ENCODE results near the gene ZKSCAN8.
"Not testable (repeated sequence)": the region's sequence is repeated elsewhere in the genome, so short reads cannot be mapped to it uniquely, and the experiment has no call there.

ZKSCAN8 gene

DNA sequence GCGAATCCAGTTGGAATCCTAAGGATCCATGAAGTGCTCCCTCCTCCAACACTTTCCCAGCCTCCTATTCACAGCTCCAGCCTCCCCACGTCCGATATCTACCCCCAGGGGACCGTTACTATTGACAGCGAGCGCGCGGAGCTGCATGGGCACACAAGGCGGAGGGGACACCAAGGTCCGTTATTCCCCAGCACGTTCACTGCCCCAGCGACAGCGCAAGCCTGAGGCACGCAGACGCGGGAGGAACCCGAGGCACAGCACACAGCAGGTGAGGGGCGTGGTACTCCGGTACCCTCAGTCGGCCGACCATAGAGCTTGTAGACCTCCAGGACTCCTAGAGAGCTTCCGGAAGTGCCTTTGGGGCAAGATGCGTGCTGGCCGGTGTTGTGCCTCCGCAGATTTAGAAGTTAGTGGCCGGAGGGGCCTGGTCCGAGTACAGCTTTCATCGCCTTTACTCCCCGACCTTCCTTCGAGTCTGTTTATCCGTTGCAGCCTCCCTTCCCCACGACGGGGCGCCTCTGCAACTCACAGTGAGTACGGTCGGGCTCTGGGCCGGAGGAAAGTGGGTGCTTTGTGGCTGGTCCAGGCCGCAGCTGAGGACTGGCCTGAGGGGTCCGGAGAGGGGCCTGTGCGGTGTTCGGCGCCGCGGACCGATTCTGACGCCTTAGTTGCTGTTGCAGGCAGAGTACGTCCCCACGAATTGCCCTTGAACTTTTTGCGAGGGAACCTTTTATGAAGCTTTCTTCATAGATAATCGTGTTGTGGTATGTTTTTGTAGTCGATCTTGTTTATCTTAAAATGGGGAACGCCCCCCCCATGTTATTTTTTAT lies at the start of gene ZKSCAN8:
TSS of gene ZKSCAN8 (plus strand) at position 384 of the 830 bp plus-strand sequence. CDS start 6,525 bp downstream, outside the sequence.
- peak; percentile 95 for DNase-seq

DNA sequence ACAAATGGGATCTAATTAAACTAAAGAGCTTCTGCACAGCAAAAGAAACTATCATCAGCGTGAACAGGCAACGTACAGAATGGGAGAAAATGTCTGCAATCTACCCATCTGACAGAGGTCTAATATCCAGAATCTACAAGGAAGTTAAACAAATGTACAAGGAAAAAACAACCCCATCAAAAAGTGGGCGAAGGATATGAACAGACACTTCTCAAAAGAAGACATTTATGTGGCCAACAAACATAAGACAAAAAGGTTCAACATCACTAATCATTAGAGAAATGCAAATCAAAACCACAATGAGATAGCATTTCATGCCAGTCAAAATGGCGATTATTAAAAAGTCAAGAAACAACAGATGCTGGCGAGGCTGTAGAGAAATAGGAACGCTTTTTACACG lies 39.5 kb upstream of the ZKSCAN8 start:
- not testable (repeated sequence) for DNase-seq

DNA sequence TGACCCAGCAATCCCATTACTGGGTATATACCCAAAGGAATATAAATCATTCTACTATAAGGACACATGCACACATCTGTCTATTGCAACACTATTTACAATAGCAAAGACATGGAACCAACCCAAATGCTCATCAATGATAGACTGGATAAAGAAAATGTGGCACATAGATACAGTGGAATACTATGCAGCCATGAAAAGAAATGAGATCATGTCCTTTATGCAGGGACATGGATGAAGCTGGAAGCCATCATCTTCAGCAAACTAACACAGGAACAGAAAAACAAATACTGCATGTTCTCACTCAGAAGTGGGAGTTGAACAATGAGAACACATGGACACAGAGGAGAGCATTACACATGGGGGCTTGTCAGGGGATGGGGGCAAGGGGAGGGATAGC lies 39.0 kb upstream of the ZKSCAN8 start:
- not testable (repeated sequence) for DNase-seq

DNA sequence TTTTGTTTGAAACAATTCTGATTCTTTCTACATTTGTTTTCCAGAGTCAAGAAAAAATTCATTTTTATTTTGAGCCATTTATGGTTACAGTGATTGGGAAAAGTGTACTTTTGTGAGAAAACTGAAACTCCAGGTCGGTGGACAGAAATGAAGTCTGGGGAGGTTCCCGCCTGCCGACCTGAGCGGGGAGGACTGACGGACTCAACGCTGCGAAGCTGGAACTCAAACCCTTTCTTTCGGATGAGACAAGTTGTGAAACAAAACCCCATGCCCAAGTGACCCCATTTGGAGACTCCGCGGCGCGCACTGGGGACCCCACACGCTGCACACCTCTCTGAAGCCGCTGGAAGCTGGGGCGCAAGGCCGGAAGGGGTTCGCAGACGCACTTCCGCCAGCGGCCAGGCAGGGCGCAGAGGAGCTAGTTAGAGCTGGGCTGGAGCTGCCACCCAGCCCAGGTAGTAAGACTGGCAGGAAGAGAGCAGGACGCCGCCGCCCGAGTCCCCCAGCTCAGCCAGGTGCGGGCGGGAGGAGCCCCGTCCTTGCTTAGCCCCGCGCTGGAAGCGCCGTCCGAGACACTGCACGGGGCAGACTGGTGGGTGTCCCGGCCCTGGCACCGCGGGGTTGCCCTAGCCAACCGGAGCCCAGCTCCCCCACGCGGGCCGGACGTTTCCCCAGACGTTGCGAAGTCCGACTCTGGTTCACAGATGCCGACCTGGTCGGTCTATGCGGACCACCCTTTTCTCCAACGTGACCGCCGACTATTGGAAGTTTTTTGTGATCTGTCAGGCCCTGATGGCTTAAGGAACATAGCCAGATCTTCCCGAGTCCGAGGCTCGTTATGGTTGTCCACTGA lies 37.1 kb upstream of the ZKSCAN8 start:
- peak; percentile 74 for DNase-seq

DNA sequence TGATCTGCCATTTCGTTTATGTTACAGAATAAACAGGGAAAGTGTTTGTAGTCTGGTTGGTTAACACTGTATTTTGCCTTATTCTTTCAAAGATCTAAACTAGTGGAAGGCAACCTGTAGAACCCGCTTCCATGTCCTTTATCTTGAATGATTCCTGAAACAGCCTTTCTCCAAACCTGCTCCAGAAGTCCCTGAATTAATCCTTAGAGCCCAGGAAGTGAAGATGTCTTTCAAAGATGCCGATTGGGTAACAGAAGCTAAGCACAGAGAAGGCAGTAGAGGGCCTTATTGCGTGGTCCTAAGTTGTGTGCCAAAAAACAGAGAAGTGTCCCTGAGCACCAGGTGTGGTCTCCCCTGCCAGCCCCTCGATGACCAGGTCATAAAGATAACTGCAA lies 36.4 kb upstream of the ZKSCAN8 start:
- peak; percentile 57 for DNase-seq

DNA sequence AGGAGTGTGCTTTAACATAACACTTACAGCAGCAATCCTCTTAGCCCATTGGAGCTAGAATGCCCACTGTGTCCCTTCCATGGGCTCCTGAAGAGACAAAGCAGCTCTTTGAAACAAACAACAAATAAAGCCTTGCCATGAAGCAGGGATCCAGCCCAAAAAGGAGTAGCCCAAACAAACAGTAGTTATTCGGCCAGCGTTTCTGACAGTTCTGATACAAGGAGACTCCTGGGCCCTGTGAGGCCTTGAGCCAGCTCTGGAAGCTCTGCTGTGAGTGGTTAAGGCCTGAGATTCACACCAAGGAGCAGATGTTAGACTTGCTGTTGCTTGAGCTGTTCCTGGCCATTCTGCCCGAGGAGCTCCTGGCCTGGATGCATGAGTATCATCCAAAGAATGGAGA lies 34.2 kb upstream of the ZKSCAN8 start:
- DNase-seq = no peak

DNA sequence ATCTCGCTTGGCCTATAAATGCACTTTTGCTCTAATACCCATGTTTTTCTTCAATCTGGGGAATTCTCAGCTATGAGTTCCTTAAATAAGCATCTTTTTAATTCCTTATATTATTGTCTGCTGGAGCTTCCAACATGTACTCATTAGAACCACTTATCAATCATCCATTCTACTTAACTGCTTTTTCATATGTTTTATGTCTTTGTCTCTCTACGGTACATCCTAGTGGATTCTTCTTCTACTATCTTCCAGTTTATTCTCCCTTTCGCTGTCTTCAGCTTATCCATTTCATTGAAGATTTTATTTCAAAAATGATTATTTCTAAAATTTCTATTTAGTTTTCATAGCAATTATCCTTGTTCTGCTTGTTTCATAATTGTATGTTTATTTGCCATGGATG lies 29.7 kb upstream of the ZKSCAN8 start:
- DNase-seq = no peak

DNA sequence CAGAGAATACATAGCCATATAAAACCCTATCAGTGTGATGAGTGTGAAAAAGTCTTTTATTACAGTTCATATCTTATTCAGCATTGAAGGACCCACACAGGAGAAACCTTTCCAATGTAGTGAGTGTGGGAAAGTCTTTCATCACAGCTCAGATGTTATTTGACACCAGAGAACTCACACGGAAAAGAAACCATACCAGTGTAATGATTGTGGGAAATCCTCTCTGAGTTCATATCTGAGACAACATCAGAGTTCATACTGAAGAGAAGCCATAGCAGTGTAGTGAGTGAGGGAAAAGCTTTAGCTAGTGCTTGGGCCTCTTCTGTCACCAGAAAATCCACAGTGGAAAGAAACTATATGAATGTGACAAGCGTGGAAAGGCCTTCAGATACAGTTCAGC lies 25.9 kb upstream of the ZKSCAN8 start:
- DNase-seq = no peak

DNA sequence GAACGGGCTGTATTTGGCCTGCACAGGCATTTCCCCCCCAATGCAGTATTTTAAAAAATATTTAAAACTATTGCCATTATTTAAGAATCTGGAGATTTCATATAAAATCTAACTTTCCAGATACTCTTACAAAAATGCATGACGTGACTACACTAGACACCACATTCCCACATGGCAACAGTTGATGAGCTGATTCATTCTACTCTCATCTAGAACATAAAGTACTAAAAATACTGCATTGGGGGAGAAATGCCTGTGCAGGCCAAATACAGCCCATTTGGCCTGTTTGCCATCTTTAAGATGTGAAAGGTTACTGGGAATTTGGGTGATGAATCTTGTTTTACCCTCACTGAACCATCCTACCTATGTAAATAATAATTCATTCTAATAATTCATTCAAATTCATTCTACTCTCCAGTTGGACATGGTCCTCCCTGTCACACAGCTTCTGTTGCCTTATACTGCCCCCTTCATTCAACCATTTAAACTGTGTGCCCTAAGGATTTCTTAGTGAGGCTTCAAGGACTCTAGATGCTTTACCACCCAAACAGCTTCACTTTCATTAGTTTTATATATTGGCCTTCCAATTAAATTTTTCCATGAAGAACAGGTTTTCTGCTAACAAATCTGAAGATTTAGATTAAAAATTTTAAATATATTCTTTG lies 24.2 kb upstream of the ZKSCAN8 start:
- no peak for DNase-seq

DNA sequence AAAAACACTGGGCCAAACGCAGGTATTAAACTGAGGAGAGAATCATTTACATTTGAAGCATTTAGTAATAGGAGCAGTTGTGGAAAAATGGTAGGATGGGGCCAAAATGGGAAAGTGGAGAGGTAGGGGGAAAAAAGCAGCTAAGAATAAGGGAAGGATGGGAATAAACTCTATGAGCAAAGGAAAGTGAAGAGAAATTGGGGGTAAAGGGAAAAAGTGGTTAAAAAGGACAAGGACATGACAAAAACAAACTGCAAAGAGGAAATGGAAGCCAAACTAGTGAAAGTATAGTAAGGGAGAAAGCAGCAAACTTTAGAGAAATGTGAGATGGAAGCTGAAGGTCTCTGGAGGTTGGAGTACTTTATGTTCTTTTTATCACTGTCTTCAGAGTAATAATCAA lies 23.5 kb upstream of the ZKSCAN8 start:
- DNase-seq = no peak

DNA sequence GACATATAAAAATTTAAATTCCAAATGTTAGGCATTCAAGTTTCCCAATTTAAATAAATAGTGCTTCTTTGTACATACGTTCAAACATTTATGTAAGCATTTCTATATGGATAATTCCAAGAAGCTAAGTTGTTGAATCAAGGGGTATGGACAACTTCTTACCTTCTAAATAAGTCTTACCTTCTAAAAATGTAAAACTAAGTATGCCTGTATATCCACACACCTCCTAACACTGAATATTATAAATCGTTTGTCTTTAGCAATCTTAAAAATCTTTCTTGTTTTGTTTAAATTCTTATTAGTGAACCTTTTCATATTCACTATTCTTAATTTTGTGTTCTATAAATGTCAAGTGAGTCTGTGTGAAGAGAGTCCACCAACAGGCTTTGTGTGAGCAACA lies 19.8 kb upstream of the ZKSCAN8 start:
- DNase-seq = no peak

DNA sequence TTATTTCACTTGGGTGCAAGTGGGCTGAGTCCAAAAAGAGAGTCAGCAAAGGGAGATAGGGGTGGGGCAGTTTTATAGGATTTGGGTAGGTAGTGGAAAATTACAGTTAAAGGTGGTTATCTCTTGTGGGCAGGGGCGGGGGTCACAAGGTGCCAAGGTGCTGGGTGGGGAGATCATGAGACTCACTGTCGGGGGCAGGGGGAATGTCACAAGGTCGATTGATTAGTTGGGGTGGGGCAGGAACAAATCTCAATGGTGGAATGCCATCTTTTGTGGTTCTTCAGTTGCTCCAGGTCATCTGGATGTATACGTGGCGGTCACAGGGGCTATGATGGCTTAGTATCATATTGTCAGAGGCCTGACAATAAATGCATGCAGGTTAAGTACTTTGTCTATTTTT lies 19.4 kb upstream of the ZKSCAN8 start:
- not testable (repeated sequence) for DNase-seq

DNA sequence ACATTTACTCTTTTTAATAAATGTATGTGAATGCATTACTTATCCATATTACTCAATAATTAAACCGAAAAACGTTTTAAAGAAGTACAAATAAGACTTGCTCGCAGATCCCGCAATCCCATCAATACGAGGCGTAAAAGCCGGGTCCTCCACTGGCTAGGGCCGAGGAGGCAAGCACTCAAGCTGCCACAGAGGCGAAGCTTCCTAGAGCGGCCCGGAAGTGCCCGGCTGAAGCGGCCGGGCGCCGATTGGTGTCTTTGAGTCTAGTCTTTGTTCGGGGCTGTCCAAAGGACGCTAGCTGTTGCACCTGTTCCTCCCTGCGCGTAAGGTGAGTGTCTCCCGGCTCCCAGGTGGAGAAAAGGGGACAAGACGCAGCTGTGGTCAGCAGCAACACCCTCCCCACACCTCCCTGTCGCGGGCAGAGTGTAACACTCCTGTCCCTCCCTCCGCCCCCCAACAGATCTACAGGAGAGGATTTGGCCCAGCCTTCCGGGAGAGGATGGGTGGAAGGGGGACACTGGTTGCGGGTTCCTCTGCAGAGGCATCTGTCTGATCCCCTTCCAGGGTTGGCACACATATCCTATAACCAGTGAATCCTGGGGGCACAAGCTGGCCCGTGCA lies 17.2 kb upstream of the ZKSCAN8 start, which contains the start of gene ZSCAN16:
TSS of gene ZSCAN16 (plus strand) at position 260 of the 621 bp plus-strand sequence. CDS start 835 bp downstream, outside the sequence.
- peak; percentile 87 for DNase-seq

DNA sequence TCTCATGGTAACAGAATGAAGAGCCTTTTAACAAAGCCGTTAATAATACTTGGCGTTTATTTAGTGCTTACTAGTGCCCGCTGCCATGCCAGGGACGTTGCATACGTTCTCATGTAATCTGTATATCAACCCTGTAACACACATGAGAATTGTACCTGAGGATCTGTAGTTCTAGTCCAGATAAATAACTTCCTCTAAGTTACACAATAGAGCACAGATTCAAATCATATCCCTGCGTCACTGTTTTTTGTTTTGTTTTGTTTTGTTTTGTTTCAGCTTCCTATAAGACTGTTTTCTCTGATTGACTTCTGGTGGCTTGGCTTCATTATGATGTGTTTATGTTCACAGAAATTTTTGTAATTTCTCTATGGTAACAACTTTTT lies 16.7 kb upstream of the ZKSCAN8 start:
- DNase-seq = no peak

DNA sequence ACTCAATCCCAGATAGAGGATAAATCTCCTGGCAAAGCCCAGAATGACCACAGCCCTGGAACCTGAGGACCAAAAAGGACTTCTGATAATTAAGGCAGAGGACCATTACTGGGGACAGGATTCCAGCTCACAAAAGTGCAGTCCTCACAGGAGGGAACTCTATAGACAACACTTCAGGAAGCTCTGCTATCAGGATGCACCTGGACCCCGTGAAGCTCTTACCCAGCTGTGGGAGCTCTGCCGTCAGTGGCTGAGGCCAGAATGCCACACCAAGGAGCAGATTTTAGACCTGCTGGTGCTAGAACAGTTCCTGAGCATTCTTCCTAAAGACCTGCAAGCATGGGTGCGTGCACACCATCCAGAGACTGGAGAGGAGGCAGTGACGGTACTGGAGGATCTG lies 16.3 kb upstream of the ZKSCAN8 start:
- no peak for DNase-seq

DNA sequence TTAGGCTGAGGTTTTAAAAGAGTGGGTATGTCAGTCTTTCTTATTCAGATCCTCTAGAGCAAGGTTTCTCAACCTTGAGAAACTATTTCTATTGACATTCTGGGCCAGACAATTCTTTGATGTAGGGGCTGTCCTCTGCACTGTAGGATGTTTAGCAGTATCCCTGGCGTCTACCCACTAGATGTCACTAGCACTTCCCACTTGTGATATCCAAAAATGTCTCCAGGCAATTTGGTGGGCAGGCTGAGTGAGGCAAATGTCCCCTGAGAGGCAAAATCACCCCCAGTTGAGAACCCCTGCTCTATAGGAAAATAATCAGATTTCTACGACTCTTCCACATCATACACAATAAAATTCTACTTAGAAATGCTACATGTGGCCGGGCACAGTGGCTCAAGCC lies 7.7 kb upstream of the ZKSCAN8 start:
- peak; percentile 50 for DNase-seq

DNA sequence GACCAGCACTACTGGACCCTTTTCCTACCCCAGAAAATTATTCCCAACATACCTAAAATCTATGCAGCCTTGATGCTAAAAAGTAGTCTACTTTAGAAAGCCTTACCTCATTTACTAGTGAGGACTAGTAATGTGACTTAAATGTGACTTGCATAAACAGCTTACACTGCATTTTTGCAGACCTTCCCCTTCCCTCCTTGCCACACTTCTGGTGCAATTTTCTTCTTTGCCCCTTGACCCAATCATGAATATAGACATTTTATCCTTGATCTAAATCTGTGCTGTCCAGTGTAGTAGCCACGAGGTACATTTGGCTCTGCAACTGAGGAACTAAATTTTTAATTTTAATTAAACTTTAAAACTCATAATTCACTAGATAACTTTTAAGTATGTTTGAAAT lies 7.0 kb upstream of the ZKSCAN8 start:
- DNase-seq = no peak

DNA sequence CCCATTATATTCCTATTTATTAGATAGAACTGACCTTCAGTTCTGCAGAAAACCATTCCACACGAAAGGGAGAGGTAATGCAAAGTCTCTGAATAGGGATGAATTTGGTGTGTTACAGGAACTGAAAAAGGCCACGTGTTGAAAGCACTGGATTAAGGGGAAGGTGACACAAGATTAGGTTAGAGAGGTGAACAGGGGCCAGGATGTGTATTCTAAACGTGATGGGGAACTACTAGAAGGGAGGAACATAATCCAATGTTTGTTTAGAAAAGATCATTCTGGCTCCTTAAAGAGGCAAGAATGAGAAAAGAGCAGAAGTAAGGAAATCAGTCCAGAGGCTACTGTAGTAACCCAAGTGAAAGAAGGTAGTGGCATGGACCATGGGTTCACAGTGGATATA lies 6.3 kb upstream of the ZKSCAN8 start:
- DNase-seq = peak; percentile 37

DNA sequence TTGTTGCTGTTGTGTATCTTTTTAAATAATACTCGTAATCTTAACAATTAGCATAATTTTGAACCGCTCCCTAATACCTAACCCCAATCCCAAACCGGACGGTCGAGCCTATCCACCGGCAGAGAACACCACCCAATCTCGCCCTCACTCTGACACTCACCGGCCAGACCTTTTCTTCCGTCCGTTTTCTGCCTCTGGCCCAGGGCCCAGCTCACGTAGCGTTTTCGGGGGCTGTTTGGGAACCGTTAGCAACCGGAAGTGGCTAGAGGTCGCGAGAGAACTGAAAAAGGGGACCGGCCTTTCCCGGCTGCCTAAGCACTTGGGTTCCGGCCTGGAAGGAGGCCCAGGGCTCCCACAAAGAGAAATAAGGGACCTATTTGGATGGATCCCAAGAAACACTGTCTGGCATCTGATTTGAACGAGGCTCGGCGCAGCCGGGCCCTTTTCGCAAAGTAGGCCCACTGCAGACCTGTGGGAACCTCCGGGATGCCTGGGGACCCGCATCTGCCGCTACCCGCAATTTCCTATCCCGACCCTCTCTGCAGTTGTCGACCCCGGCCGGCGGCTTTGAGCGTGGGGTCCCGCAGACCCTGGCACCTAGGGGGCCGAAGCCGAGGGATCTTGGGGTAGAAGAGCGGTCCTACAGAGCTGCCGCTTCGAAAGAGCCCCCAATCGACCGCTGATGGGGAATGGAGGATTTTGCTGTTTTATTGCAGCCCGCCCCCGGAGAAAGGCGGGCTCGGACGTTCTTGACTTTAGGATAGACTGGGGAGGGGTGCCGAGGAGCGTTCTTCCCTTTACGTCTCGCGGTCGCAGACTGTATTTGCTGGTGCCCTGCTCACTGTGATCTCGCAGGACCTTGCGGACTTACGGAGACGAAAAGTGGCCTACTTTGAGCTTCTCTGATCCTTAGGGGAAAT lies 4.8 kb upstream of the ZKSCAN8 start:
- DNase-seq = peak; percentile 88

DNA sequence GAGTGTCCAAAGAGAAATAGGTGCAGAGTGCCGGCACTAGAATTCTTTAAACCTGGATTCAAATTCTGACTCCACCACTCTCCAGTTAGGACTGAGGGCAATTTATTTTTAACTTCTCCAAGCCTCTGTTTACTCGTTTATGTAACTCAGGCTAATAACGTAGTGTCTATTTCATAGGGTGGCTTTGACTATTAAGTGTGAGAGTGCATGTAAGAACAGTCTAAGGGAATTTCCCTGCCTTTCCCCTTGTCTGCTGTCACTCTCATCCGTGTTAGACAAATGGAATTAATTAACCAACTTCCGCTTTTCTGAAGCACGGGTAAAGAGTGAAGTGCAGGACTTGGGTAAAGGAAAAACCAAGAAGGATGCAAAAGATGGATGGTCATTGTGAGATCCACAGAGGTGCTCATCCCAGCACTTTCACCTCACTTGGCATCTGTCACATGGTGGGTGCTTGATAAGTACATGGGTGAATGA lies 4.1 kb upstream of the ZKSCAN8 start:
- peak; percentile 44 for DNase-seq

DNA sequence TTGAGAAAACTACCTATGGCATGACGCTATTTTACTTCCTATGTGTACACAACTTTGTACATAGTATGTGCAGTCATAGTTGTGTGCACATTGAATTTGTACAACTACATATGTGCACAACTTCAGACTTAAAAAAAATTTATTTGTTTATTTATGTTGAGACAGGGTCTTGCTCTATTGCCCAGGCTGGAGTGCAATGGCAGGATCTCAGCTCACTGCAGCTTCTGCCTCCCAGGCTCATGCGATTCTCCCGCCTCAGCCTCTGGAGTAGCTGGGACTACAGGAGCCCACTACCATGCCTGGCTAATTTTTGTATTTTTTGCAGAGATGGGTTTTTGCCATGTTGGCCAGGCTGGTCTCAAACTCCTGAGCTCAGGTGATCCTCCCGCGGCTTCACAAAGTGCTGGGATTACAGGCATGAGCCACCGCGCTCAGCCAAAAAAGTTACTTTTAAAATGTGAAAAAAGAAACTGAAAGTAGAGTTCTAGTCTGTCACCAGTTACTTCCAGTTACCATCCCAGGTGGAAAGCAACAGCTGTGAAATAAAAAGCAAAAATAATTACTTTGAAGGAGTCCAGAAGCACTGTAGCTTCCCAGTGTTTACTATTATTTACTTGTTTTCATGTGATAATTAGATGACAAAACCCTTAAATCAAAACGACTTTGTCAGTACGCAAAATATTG lies 1.7 kb upstream of the ZKSCAN8 start:
- DNase-seq = no peak

Data from NCI-H2227 treated with DMSO at 0.1 percent for 48 hours (cell line).